GM18517 (cell line): Measurements from ENCODE around the gene TSFM.

Source experiments
- ATAC-seq: cut with Tn5 transposase; IDR thresholded peaks from one replicate; pipeline ENCODE4 v1.9.1; 2021; ENCODE audit warnings: mild to moderate bottlenecking, moderate library complexity; ENCODE audit not compliant: unreplicated experiment

The TSFM gene

GRCh38 chr12:57745485-57745881, 37.1 kb upstream of the TSFM start:
- ATAC-seq, result no peak

DNA sequence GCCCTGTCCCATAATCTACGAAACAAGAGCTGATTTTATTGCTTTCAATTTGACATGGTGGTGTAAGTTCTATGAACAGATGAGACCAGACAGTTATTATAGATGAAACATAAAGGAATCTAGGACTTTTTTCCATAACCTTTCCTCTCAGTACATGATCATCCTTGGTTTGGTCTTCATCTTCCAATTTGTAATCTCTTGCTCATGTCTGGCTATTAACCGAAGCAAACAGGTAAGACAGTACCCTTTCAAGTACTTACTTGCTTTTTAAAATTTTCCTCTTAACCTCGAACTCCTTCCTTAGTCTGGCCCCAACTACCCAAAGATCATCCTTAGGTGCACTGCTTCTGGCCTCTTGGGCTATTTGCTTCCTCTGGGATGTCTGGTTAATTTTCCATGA, 36.6 kb upstream of the TSFM start:
- no peak for ATAC-seq

DNA sequence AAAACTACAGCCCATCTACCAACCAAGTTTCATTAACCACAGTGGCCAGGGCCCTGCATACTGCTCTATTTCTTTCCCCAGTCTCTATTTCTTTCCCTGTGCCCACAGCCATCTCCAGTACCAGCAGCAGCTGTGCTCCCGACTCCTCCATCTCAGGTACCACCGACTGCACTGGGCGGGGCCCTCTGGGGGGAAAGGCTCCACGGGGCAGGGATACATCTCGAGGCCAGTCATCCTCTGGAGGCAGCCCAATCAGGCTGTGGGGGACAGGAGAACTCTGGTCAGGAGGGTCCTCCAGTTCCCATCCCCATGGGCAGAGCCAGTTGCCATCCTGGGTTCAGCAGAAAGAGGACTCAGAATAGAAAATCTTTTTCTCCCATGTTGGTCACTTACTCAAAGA, 33.5 kb upstream of the TSFM start:
- no peak for ATAC-seq

DNA sequence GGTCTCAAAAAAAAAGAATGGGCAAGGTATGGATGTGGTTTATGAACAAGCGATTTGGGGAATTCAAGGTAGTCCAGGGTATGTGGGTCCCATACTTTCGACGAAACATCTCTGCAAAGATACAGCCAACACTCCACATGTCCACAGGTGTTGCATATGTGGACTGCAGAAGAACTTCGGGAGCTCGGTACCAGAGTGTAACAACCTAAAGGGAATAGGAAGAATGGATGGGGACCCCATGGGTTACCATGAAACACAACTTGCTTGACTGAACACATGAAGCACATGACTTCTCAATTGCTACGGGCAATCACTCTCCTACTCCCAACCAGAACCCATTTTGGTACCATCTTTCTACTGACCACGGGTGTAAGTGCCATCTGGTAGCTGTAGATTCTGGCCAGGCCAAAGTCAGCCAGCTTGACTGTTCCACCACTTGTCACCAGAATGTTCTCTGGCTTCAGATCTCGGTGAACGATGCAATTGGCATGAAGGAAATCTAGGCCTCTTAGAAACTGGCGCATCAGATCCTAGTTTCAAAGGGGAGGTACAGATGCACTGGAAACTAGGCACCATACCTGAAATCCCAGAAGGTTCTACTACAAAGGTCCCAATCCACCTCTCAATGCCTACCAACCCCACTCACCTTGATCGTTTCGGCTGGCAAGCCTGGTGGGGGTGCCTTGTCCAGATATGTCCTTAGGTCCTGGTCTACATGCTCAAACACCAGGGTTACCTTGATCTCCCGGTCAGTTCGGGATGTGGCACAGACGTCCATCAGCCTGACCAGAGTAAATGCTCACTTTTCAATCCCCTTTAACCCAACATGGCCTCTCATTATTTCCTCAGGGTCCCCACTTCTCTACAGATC, 31.8 kb upstream of the TSFM start:
- ATAC-seq, result no peak

- no peak for ATAC-seq
These were observed 31.2 kb upstream of the TSFM start for GRCh38 chr12:57751432-57751787.

DNA sequence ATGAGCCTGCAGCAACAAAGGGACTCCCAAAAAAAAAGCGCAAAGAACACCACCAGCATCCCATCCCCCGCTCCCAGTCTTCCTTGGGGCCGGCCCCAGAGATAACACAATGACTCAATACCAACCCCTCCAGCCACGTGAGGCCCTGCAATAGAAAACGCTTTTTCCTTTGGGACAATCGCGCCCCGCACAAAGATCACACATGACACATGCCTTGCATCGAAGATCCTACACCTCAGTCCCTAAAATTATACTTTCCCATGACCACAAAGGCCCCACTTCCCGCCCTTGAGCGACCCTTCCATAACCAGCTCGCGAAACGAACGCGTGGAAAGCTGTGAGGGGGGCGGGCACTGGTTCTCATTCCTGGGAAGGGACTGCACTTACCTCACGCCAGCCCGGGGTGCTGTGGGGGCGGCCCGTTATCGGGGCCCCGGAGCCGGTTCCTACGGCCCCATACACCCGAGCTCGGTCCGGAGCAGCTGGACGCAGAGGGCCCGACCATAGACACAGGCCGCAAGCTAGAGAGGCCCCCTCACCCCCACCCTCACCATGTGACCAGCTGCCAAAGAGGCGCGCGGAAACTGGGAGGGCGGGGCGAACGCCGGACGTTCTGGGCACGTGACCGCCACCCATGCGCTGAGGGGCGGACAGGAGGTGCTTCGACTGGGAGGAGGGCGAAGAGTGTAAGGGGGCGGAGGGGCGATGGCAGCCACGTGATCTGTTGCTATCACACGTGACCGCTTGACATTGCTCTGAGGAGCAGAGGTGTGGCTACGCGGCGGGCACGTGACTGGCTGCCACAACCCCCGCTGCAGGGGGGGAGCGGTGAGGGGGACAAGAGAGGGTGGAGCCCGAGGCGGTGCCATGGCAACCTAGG, 30.6 kb upstream of the TSFM start, which contains the start of gene CDK4:
TSS of gene CDK4 (minus strand) at position 523 of the 880 bp plus-strand sequence. CDS start 593 bp downstream, outside the sequence.
- peak; percentile 77 for ATAC-seq

- no peak for ATAC-seq
These were observed 30.0 kb upstream of the TSFM start for GRCh38 chr12:57752668-57753000.

DNA sequence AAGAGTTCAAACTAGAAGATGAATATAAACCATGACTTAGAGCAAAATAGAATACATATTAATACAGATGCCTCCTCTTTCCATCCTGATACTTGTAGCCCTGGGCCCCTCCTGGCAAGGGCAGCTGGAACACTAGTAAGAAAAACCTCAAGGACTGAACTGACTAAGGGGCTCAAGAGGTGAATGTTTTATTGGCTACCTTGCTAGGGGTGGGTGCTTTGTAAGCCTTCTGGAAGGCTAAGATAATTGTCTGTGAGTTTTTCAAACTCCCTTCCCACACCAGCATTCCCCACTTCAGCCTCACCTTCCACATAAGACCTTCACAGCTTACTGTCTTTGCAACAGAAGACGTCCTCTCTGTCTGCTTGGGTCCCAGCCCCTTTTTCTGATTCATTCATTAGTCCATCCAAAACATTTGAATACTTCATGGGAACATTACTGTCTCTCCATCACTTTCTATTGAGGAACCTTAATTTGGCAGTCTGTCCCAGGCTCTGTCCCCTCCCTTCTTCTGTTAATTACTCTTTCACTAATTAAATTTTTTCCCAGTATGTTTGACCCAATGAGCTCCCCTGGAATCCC, 28.7 kb upstream of the TSFM start:
- ATAC-seq, result no peak

DNA sequence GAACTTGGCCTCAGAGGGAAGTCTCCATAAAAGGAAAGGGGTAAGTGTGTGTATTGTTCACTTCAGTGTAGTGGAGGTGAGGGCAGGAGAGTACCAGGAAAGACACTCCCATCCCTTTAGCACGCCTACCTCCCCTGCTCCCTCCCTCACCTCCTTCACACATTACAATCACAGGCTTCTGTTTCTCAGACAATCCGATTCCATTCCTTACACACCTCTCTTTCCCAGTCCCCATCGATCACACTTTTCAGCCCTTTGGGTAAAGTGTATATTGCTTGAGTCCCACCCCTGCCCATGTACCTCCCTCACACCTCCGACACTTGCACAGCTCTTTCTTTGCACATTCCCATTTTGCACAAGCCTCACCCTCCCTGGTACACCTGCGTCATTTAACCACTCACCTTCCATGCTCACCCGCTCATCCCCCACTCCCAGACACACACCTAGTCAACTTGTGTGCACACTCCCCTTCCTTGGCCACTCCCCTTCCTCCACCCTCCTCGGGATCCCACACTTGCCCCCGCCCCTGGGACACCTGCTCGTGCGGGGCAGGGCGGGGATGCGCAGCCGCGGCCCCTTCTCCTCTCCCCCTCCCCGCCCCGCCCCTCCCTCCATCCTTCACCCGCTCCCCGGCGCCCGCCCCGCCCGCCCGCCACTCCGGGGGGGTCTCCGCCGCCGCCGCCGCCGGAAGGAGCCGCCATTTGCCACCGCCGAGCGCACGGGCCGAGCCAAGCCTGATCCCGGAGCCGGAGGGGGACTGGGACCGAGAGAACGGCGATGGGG, 28.0 kb upstream of the TSFM start, which contains the start of gene MARCHF9:
TSS of gene MARCHF9 (plus strand) at position 693 of the 783 bp plus-strand sequence. CDS start 426 bp downstream, outside the sequence.
- ATAC-seq, result peak; percentile 34

DNA sequence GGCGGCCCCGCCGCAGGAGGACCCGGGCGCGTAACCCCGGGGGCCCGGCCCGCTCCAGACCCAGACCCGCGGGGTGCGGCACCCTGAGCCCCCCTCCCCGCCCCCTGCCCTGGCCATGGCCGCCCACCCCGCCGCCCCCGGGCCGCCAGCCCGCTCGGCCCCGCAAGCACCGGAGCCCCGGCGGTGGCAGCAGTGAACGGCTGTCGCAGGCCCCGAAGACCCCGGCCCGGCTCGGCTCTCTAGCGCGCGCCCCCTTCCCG, 27.5 kb upstream of the TSFM start:
- ATAC-seq, result no peak

DNA sequence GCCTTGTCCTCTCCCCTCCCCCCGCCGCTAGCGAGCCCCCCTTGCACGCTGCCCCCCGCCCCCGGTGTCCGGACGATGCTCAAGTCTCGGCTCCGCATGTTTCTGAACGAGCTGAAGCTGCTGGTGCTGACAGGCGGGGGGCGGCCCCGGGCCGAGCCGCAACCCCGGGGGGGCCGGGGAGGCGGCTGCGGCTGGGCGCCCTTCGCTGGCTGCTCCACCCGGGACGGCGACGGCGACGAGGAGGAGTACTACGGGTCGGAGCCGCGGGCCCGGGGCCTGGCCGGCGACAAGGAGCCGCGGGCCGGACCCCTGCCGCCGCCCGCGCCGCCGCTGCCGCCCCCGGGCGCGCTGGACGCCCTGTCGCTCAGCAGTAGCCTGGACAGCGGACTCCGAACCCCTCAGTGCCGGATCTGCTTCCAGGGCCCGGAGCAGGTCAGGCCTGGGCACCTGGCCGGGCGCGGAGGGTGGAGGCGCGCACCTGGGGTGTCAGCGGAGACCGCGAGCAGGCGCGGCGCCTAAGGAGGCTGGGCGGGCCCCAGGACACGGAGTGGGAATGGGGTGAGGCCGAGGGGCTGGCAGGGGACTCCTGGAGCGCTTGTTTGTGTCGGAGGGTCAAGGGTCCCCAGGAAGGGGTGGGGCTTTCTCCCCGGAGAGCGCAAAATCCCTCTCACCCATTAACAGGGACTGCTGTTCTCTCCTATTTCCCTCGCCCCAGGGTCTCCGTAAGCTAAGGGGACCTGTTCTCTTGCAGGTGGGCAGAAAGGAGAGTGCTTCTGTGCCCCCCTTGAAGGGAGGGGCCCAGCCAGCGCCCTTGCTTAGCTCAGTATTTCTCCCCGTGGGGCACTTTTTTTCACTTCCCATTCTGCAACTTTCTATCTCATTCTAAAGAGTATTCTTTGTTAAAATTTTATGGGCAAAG, 26.9 kb upstream of the TSFM start:
- no peak for ATAC-seq

- ATAC-seq, result no peak
These were observed 25.9 kb upstream of the TSFM start for GRCh38 chr12:57756406-57757341.

GRCh38 chr12:57757771-57758170, 24.8 kb upstream of the TSFM start:
- no peak for ATAC-seq

DNA sequence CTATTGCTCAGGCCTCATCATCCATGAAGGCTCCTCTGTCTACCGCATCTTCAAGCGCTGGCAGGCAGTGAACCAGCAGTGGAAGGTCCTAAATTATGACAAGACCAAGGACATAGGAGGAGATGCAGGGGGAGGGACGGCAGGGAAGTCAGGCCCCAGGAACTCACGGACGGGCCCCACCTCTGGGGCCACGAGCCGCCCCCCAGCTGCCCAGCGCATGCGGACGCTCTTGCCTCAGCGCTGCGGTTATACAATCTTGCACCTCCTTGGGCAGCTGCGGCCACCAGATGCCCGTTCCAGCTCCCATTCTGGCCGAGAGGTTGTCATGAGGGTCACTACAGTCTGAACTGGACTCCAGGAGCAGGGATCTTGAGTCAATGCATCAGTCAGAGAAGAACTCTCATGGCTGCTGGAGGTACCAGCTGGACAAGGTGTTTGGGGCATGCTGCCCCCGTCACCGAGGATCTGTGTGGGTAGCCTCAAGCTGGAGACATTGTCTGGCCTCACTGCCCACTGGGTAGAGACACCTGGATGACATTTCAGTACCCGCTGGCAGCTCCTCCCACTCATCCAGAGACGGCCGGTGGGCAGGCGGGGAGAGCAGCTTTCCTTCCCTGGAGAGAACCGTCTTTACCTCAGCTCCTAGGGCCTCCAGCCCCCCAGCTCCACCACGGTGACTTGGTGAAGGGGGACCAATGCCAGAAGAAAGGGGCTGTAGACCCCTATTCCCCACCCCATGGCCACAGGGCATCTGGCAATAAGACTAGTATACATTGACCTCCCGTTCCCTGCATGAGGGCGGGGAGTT, 23.8 kb upstream of the TSFM start:
- no peak for ATAC-seq

GRCh38 chr12:57759360-57759980, 23.1 kb upstream of the TSFM start:
- no peak for ATAC-seq

GRCh38 chr12:57760347-57760982, 22.1 kb upstream of the TSFM start:
- no peak for ATAC-seq

DNA sequence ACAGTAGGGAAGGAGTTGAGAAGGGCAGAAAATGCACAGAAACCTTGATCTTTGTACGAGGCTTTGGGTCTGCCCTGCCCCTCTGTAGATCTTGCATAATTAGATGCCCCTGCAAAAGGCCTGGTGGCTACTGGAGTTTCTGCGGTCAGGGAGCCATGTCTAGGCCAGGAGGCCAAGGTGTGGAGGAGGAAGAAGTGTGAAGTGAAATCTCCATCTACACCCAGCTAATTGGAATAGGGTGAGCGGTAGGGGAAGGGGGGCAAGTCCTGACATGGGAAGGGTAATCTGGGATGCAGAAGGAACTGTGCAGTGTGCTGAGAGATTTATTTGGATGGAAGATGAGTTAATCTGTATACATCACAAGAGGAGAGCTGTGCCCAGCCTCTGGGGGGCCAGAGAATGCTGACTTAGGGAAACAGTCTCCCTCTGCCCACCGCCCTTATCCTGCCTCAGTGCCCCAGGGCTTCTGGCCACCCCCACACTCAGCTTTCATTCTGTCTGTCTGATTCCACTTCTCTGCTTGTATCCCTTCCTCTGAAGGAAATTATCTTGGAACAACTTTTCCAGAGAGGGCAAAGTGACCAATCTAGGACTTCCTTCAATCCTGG, 21.1 kb upstream of the TSFM start:
- no peak for ATAC-seq
